Measurements from ENCODE around the gene DSCAM.

DNA sequence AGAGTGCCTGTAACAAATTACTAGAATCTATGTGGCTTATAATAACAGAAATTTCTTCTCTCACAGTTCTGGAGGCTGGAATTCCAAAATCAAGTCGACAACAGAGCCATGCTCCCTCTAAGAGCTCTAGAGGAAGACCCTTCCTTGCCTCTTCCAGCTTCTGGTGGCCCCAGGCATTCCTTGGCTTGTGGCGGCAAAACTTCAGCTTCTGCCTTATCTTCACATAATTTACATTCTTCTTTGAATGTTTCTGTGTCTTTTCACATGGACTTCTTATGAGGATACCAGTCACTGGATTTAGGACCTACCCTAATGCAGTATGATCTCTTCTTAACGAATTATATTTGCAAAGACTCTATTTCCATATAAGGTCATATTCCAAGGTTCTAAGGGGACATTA, 655.3 kb downstream of the DSCAM start:
- TF ChIP-seq EZH2 (IDR thresholded peaks at IDR 0.05; ENCODE audit: insufficient read depth, poor library complexity, severe bottlenecking) (no peak), EZH2phosphoT487 (IDR thresholded peaks at IDR 0.05; ENCODE audit: insufficient read depth, low read depth) (no peak)
